C4-2B (cell line): ENCODE results near the gene NLRC4.

Source experiments
- H3K27ac ChIP-seq: fragments of 450-650 bp; 2 replicates; pipeline ENCODE4 v1.5.1; 2017
- CTCF ChIP-seq: fragments of 450-650 bp; conservative IDR thresholded peaks from 2 replicates; pipeline ENCODE4 v1.5.1; 2017; ENCODE audit warnings: mild to moderate bottlenecking
- ZFX ChIP-seq: fragments of 450-650 bp; IDR thresholded peaks from 2 replicates; pipeline ENCODE4 v1.6.1; 2017

NLRC4 gene

GRCh38 chr2:32242331-32242730 is 22.4 kb downstream of the NLRC4 start:
- TF ChIP-seq ZFX (no peak), CTCF (no peak)
- no peak overlapping the region for H3K27ac ChIP-seq

- no peak overlapping the region for H3K27ac ChIP-seq
- TF ChIP-seq CTCF (no peak), ZFX (no peak)
Measured at GRCh38 chr2:32237996-32238395, 26.7 kb downstream of the NLRC4 start.

GRCh38 chr2:32237488-32237887 is 27.2 kb downstream of the NLRC4 start:
- no peak for TF ChIP-seq CTCF
- TF ChIP-seq ZFX = no peak
- H3K27ac ChIP-seq = no peak overlapping the region

- no peak overlapping the region for H3K27ac ChIP-seq
- TF ChIP-seq CTCF = no peak
- TF ChIP-seq ZFX = no peak
Measured at GRCh38 chr2:32235315-32235714, 29.4 kb downstream of the NLRC4 start.

- TF ChIP-seq ZFX = no peak
- TF ChIP-seq CTCF = no peak
- no peak overlapping the region for H3K27ac ChIP-seq
Measured at GRCh38 chr2:32231959-32232358, 32.7 kb downstream of the NLRC4 start.

GRCh38 chr2:32229635-32230034 is 35.1 kb downstream of the NLRC4 start:
- no peak overlapping the region for H3K27ac ChIP-seq
- TF ChIP-seq CTCF (no peak), ZFX (no peak)

- H3K27ac ChIP-seq = no peak overlapping the region
Measured at GRCh38 chr2:32228181-32228580, 36.5 kb downstream of the NLRC4 start.

More at GRCh38 chr2:32228181-32228580, 36.5 kb downstream of the NLRC4 start:
- TF ChIP-seq ZFX (no peak), CTCF (no peak)
